Gastroesophageal sphincter (tissue), 4 donors: ENCODE data around the gene SYNGAP1. TPM values are rescaled to one million over a fixed set of nuclear protein-coding genes. Genes with fewer than 3 reads are reported as not detected.
"Not testable (repeated sequence)": the region's sequence is repeated elsewhere in the genome, so short reads cannot be mapped to it uniquely, and the experiment has no call there.

Experiments used
- ATAC-seq: fragments of 150-250 bp; one replicate; pipeline ENCODE4 v1.9.1; 2016; ENCODE audit warnings: mild to moderate bottlenecking, moderate library complexity
- H3K27ac ChIP-seq, 4 donors: fragments of 200-600 bp; sonication (generic) in 3 of 4; 1 replicate in 3 of 4; 2 replicates in 1 of 4; pipeline ENCODE4 v1.5.1; 2016 to 2019
- H3K27me3 ChIP-seq: fragments of 200-600 bp; sonication (generic); one replicate; pipeline ENCODE4 v1.5.1; 2019
- H3K36me3 ChIP-seq, 2 donors: fragments of 200-600 bp; sonication (generic); one replicate each; pipeline ENCODE4 v1.5.1; 2019; ENCODE audit warnings: control low read depth in 1 of 2
- H3K4me1 ChIP-seq, 3 donors: fragments of 200-600 bp; sonication (generic); 1 replicate in 2 of 3; 2 replicates in 1 of 3; pipeline ENCODE4 v1.5.1; 2016 to 2019; ENCODE audit warnings: control low read depth in 2 of 3
- H3K4me3 ChIP-seq, 2 donors: fragments of 200-600 bp; sonication (generic); one replicate each; pipeline ENCODE4 v1.5.1; 2019; ENCODE audit warnings: mild to moderate bottlenecking in 1 of 2, moderate library complexity in 1 of 2
- H3K9me3 ChIP-seq, 3 donors: fragments of 200-600 bp; sonication (generic); one replicate each; pipeline ENCODE4 v1.5.1; 2017 to 2019; ENCODE audit warnings: control low read depth in 2 of 3
- CTCF ChIP-seq, 4 experiments: fragments of 200-600 bp in 2 of 4; fragments of 450-650 bp in 2 of 4; sonication (generic) in 1 of 4; IDR thresholded peaks; one replicate each; pipeline ENCODE4 v1.5.1; 2017 to 2019; ENCODE audit warnings: antibody characterized with exemption in 4 of 4, mild to moderate bottlenecking in 2 of 4, moderate library complexity in 2 of 4
- EP300 ChIP-seq: sonication (generic); formaldehyde crosslinking; IDR thresholded peaks from one replicate; pipeline ENCODE4 v1.6.1; 2017; ENCODE audit warnings: antibody characterized with exemption, mild to moderate bottlenecking
- POLR2A ChIP-seq, 2 donors: fragments of 450-650 bp; IDR thresholded peaks; one replicate each; pipeline ENCODE4 v1.6.1; 2017; ENCODE audit warnings: antibody characterized with exemption in 2 of 2, mild to moderate bottlenecking in 2 of 2, moderate library complexity in 1 of 2
- POLR2AphosphoS5 ChIP-seq: sonication (generic); formaldehyde crosslinking; IDR thresholded peaks from one replicate; pipeline ENCODE4 v1.6.1; 2017; ENCODE audit warnings: antibody characterized with exemption
- WGBS, 2 donors: methylation state at CpG; one replicate each; pipeline ENCODE4 v1.1.5; 2018; ENCODE audit warnings: low coverage in 1 of 2; 5-methylcytosine and 5-hydroxymethylcytosine counted together
- total RNA-seq, 4 donors: library from RNA; depleted of rRNA; stranded (reverse); fragments of >200 nt; gene quantifications; one replicate each; pipeline ENCODE4 v1.1.0, GENCODE V29; 2016

SYNGAP1 gene
- total RNA-seq, 4 donors from 2014 or later = 9.1 to 15.9 (median 12.7) TPM

GRCh38 chr6:33469661-33470060, 49.8 kb downstream of the SYNGAP1 start:
- Histone ChIP-seq H3K27ac (no peak overlapping the region), H3K4me3 (no peak overlapping the region), H3K36me3 (no peaks in the 10 kb centered on the region), H3K27me3 (peaks cover 12% of the 10 kb centered on the region), H3K9me3 (no peaks in the 10 kb centered on the region), H3K4me1 (no peaks in the 10 kb centered on the region)
- no peak for ATAC-seq
- 82 to 85% methylated on average over 3 of the region's 3 CpGs for WGBS, 2 donors
- no peak for TF ChIP-seq POLR2A (IDR thresholded peaks at IDR 0.05)
- no peak for TF ChIP-seq POLR2AphosphoS5
- no peak for TF ChIP-seq EP300
- TF ChIP-seq CTCF (IDR thresholded peaks at IDR 0.05) = no peak

- TF ChIP-seq POLR2A (IDR thresholded peaks at IDR 0.05) (no peak), CTCF (IDR thresholded peaks at IDR 0.05) (no peak), POLR2AphosphoS5 (no peak), EP300 (no peak)
- 46 to 58% methylated on average over 3 of the region's 3 CpGs for WGBS, 2 donors
- no peak for ATAC-seq
- H3K27me3 ChIP-seq = peaks cover 26% of the 10 kb centered on the region
- no peak overlapping the region for H3K27ac ChIP-seq
- H3K4me3 ChIP-seq = no peak overlapping the region
- H3K9me3 ChIP-seq = no peaks in the 10 kb centered on the region
- no peaks in the 10 kb centered on the region for H3K36me3 ChIP-seq
- H3K4me1 ChIP-seq = no peaks in the 10 kb centered on the region
Measured at GRCh38 chr6:33477864-33478263, 58.0 kb downstream of the SYNGAP1 start.

GRCh38 chr6:33481192-33481591, 61.3 kb downstream of the SYNGAP1 start:
- Histone ChIP-seq H3K4me1 (no peaks in the 10 kb centered on the region), H3K36me3 (no peaks in the 10 kb centered on the region), H3K27ac (no peak overlapping the region), H3K27me3 (peaks cover 7% of the 10 kb centered on the region), H3K4me3 (no peak overlapping the region), H3K9me3 (no peaks in the 10 kb centered on the region)
- no peak for TF ChIP-seq POLR2AphosphoS5
- no peak for ATAC-seq
- WGBS, 2 donors = 38 to 40% methylated on average over 1 of the region's 1 CpG

- WGBS, 2 donors = 85 to 95% methylated on average over 3 to 5 of the region's 5 CpGs
- not testable (repeated sequence) for H3K4me1 ChIP-seq, H3K27ac ChIP-seq, H3K36me3 ChIP-seq, ATAC-seq, H3K4me3 ChIP-seq, H3K9me3 ChIP-seq
- H3K27me3 ChIP-seq = peaks cover 15% of the 10 kb centered on the region
Measured at GRCh38 chr6:33482620-33483019, 62.8 kb downstream of the SYNGAP1 start.

GRCh38 chr6:33483678-33484077, 63.8 kb downstream of the SYNGAP1 start:
- no peak for ATAC-seq
- Histone ChIP-seq H3K4me3 (no peak overlapping the region), H3K9me3 (no peaks in the 10 kb centered on the region), H3K27ac (no peak overlapping the region), H3K27me3 (peaks cover 20% of the 10 kb centered on the region), H3K36me3 (no peaks in the 10 kb centered on the region), H3K4me1 (no peaks in the 10 kb centered on the region)
- TF ChIP-seq POLR2A (IDR thresholded peaks at IDR 0.05) = no peak
- WGBS, 2 donors = 57 to 66% methylated on average over 1 to 2 of the region's 3 CpGs

GRCh38 chr6:33484673-33485262, 64.9 kb downstream of the SYNGAP1 start:
- not testable (repeated sequence) for ATAC-seq, H3K36me3 ChIP-seq, H3K4me3 ChIP-seq, H3K27ac ChIP-seq, H3K4me1 ChIP-seq, H3K9me3 ChIP-seq
- H3K27me3 ChIP-seq = peaks cover 26% of the 10 kb centered on the region
- WGBS, 2 donors = 80% methylated on average over 1 of the region's 6 CpGs; no CpG with 5 or more reads in 1 of the 2 donors

- WGBS, 2 donors = no CpG with 5 or more reads among the region's 25 CpGs
- H3K4me3 ChIP-seq, H3K9me3 ChIP-seq, H3K27ac ChIP-seq, H3K4me1 ChIP-seq, ATAC-seq, H3K36me3 ChIP-seq: not testable (repeated sequence)
- H3K27me3 ChIP-seq = peaks cover 29% of the 10 kb centered on the region
Measured at GRCh38 chr6:33485680-33486079, 65.8 kb downstream of the SYNGAP1 start.
